ENCODE results near the gene ARHGEF10L.

Gene ARHGEF10L

GRCh38 chr1:17553975-17554700, 14.6 kb downstream of the ARHGEF10L start:
- Histone ChIP-seq H3K36me3 (ENCODE audit: control insufficient read depth in 2 of 2, insufficient read depth in 1 of 2, low read length in 2 of 2) (no peaks in the 10 kb centered on the region), H3K27ac (ENCODE audit: extremely low read depth, low read depth, low read length) (no peak overlapping the region), H3K4me1 (ENCODE audit: control insufficient read depth, insufficient read depth, low read length) (peaks cover 4% of the 10 kb centered on the region; the same call in 1 of the 2 replicates), H3K9me3 (ENCODE audit: control insufficient read depth, insufficient read depth, low read depth, low read length) (no peaks in the 10 kb centered on the region), H3K4me3 (ENCODE audit: low read depth, low read length) (no peak overlapping the region)
- ChIA-PET CTCF (interaction anchor here (0.8 to 2.2 kb wide), 4 partner anchors 13 to 61 kb away, joined by 3 to 6 read pairs (median 4); no protein-coding TSS in a partner anchor), POLR2A (interaction anchor here (1.0 to 1.4 kb wide), 3 partner anchors 13 to 43 kb away, joined by 3 to 5 read pairs (median 3); no protein-coding TSS in a partner anchor)
- TF ChIP-seq SP3 (tag by site-specific recombination; IDR thresholded peaks at IDR 0.05), result no peak
- TF ChIP-seq, protein P1, sequence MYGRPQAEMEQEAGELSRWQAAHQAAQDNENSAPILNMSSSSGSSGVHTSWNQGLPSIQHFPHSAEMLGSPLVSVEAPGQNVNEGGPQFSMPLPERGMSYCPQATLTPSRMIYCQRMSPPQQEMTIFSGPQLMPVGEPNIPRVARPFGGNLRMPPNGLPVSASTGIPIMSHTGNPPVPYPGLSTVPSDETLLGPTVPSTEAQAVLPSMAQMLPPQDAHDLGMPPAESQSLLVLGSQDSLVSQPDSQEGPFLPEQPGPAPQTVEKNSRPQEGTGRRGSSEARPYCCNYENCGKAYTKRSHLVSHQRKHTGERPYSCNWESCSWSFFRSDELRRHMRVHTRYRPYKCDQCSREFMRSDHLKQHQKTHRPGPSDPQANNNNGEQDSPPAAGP (tag by site-specific recombination; IDR thresholded peaks at IDR 0.05), result peak; percentile 75; the same call in 1 of the 2 replicates

GRCh38 chr1:17554954-17555353, 15.5 kb downstream of the ARHGEF10L start:
- Histone ChIP-seq H3K4me1 (ENCODE audit: control insufficient read depth, insufficient read depth, low read length) (peaks cover 4% of the 10 kb centered on the region; the same call in 1 of the 2 replicates), H3K27ac (ENCODE audit: extremely low read depth, low read depth, low read length) (no peak overlapping the region), H3K4me3 (ENCODE audit: low read depth, low read length) (no peak overlapping the region), H3K36me3 (ENCODE audit: control insufficient read depth in 2 of 2, insufficient read depth in 1 of 2, low read length in 2 of 2) (no peaks in the 10 kb centered on the region), H3K9me3 (ENCODE audit: control insufficient read depth, insufficient read depth, low read depth, low read length) (no peaks in the 10 kb centered on the region)
- POLR2A ChIA-PET, result no interaction called here
- TF ChIP-seq, protein P1 (tag by site-specific recombination; IDR thresholded peaks at IDR 0.05), result no peak
- peak; percentile 97 for TF ChIP-seq ZNF239 (tag by site-specific recombination; IDR thresholded peaks at IDR 0.05)
- CTCF ChIA-PET, result interaction anchor here (0.6 kb wide), 1 partner anchor 48 kb away, joined by 3 read pairs; no protein-coding TSS in a partner anchor

DNA sequence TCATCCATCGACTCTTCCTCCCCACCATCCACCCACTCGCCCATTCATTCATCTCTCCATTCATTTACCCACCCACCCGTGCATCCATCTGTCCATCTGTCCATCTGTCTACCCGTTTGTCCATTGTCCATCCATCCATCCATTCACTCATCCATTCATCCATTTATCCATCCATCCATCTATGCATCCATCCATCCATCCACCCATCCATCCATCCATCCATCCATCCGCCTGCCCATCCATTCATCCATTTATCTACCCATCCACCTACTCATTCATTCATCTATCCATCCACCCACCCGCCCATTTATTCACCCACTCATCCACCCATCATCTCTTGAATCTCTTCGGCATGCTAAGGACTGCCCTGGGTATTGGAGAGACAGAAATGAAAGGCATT, 18.5 kb downstream of the ARHGEF10L start:
- H3K9me3 ChIP-seq (ENCODE audit: control insufficient read depth, insufficient read depth, low read depth, low read length), result no peaks in the 10 kb centered on the region
- no peaks in the 10 kb centered on the region for H3K4me1 ChIP-seq (ENCODE audit: control insufficient read depth, insufficient read depth, low read length)
- H3K27ac ChIP-seq (ENCODE audit: extremely low read depth, low read depth, low read length), result no peak overlapping the region
- no peaks in the 10 kb centered on the region for H3K36me3 ChIP-seq (ENCODE audit: control insufficient read depth in 2 of 2, insufficient read depth in 1 of 2, low read length in 2 of 2)
- TF ChIP-seq SP2 (tag by site-specific recombination; IDR thresholded peaks at IDR 0.05) (no peak), ZNF560 (tag by site-specific recombination; IDR thresholded peaks at IDR 0.05; ENCODE audit: borderline replicate concordance) (no peak), ZIC2 (tag by site-specific recombination; IDR thresholded peaks at IDR 0.05) (no peak), ZFHX2 (tag by site-specific recombination; conservative IDR thresholded peaks at IDR 0.05) (peak; percentile 87), EGR2 (tag by site-specific recombination; IDR thresholded peaks at IDR 0.05; ENCODE audit: low read depth) (peak; percentile 98), ZNF132 (tag by site-specific recombination; IDR thresholded peaks at IDR 0.05; ENCODE audit: borderline replicate concordance) (no peak), ZNF664 (tag by site-specific recombination; IDR thresholded peaks at IDR 0.05) (no peak), ZNF571 (tag by site-specific recombination; IDR thresholded peaks at IDR 0.05) (no peak), ZNF747 (tag by site-specific recombination; IDR thresholded peaks at IDR 0.05) (0 out of 2 replicates have a peak, but pooled peaks have one; percentile 56), ZNF654 (tag by site-specific recombination; IDR thresholded peaks at IDR 0.05; ENCODE audit: low read depth) (no peak), ZNF416 (tag by site-specific recombination; IDR thresholded peaks at IDR 0.05) (no peak), ZNF366 (tag by site-specific recombination; conservative IDR thresholded peaks at IDR 0.05) (peak; percentile 99), ZBTB17 (tag by site-specific recombination; IDR thresholded peaks at IDR 0.05) (peak; percentile 92), ZNF146 (tag by site-specific recombination; IDR thresholded peaks at IDR 0.05) (no peak)
- TF ChIP-seq, protein P2, sequence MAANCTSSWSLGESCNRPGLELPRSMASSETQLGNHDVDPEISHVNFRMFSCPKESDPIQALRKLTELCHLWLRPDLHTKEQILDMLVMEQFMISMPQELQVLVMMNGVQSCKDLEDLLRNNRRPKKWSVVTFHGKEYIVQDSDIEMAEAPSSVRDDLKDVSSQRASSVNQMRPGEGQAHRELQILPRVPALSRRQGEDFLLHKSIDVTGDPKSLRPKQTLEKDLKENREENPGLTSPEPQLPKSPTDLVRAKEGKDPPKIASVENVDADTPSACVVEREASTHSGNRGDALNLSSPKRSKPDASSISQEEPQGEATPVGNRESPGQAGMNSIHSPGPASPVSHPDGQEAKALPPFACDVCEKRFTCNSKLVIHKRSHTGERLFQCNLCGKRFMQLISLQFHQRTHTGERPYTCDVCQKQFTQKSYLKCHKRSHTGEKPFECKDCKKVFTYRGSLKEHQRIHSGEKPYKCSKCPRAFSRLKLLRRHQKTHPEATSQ (tag by site-specific recombination; IDR thresholded peaks at IDR 0.05), result no peak
- TF ChIP-seq, protein P3, sequence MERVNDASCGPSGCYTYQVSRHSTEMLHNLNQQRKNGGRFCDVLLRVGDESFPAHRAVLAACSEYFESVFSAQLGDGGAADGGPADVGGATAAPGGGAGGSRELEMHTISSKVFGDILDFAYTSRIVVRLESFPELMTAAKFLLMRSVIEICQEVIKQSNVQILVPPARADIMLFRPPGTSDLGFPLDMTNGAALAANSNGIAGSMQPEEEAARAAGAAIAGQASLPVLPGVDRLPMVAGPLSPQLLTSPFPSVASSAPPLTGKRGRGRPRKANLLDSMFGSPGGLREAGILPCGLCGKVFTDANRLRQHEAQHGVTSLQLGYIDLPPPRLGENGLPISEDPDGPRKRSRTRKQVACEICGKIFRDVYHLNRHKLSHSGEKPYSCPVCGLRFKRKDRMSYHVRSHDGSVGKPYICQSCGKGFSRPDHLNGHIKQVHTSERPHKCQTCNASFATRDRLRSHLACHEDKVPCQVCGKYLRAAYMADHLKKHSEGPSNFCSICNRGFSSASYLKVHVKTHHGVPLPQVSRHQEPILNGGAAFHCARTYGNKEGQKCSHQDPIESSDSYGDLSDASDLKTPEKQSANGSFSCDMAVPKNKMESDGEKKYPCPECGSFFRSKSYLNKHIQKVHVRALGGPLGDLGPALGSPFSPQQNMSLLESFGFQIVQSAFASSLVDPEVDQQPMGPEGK (tag by site-specific recombination; IDR thresholded peaks at IDR 0.05), result no peak
- TF ChIP-seq, protein P4, sequence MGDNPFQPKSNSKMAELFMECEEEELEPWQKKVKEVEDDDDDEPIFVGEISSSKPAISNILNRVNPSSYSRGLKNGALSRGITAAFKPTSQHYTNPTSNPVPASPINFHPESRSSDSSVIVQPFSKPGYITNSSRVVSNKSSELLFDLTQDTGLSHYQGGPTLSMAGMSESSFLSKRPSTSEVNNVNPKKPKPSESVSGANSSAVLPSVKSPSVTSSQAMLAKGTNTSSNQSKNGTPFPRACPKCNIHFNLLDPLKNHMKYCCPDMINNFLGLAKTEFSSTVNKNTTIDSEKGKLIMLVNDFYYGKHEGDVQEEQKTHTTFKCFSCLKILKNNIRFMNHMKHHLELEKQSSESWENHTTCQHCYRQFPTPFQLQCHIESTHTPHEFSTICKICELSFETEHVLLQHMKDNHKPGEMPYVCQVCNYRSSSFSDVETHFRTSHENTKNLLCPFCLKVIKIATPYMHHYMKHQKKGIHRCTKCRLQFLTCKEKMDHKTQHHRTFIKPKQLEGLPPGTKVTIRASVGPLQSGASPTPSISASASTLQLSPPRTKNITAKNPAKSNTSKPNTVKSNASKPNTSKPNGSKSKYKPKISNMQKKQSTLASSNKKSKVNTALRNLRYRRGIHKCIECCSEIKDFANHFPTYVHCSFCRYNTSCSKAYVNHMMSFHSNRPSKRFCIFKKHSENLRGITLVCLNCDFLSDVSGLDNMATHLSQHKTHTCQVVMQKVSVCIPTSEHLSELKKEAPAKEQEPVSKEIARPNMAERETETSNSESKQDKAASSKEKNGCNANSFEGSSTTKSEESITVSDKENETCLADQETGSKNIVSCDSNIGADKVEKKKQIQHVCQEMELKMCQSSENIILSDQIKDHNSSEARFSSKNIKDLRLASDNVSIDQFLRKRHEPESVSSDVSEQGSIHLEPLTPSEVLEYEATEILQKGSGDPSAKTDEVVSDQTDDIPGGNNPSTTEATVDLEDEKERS (tag by site-specific recombination; IDR thresholded peaks at IDR 0.05), result no peak
- no peak overlapping the region for H3K4me3 ChIP-seq (ENCODE audit: low read depth, low read length)
- POLR2A ChIA-PET, result no interaction called here
- CTCF ChIA-PET, result interaction anchor here (1.2 kb wide), 1 partner anchor 16 kb away, joined by 3 read pairs; no protein-coding TSS in a partner anchor
